ENCODE data around the gene SLC22A14. TPM values are rescaled to one million over a fixed set of nuclear protein-coding genes. Genes with fewer than 3 reads are reported as not detected.
A peak's percentile ranks its signal among the peaks of the same experiment; 100 is the strongest.
"Not testable (repeated sequence)": the region's sequence is repeated elsewhere in the genome, so short reads cannot be mapped to it uniquely, and the experiment has no call there.

SLC22A14 gene
- total RNA-seq, 1 experiment from 2014 or later, result not detected

GRCh38 chr3:38313263-38313662 lies 31.2 kb downstream of the SLC22A14 start:
- DNase-seq (ENCODE audit: low read depth), result no peak

GRCh38 chr3:38313695-38314094 lies 31.6 kb downstream of the SLC22A14 start:
- no peak for DNase-seq (ENCODE audit: low read depth)

GRCh38 chr3:38314112-38314763 lies 32.1 kb downstream of the SLC22A14 start:
- DNase-seq (ENCODE audit: low read depth), result no peak

GRCh38 chr3:38314764-38315487 lies 32.8 kb downstream of the SLC22A14 start:
- no peak for DNase-seq (ENCODE audit: low read depth)

GRCh38 chr3:38315488-38316230 lies 33.6 kb downstream of the SLC22A14 start:
- no peak for DNase-seq (ENCODE audit: low read depth)

- no peak for DNase-seq (ENCODE audit: low read depth)
Observed at GRCh38 chr3:38316356-38317191, 34.5 kb downstream of the SLC22A14 start.

- DNase-seq (ENCODE audit: low read depth), result peak; percentile 49
Observed at GRCh38 chr3:38317192-38317759, 35.2 kb downstream of the SLC22A14 start.

- DNase-seq (ENCODE audit: low read depth), result no peak
Observed at GRCh38 chr3:38318766-38319671, 36.9 kb downstream of the SLC22A14 start.

GRCh38 chr3:38320638-38321037 lies 38.5 kb downstream of the SLC22A14 start:
- not testable (repeated sequence) for DNase-seq (ENCODE audit: low read depth)

- DNase-seq (ENCODE audit: low read depth), result no peak
Observed at GRCh38 chr3:38323060-38323459, 41.0 kb downstream of the SLC22A14 start.

- DNase-seq (ENCODE audit: low read depth), result no peak
Observed at GRCh38 chr3:38325256-38325655, 43.2 kb downstream of the SLC22A14 start.

- DNase-seq (ENCODE audit: low read depth), result peak; percentile 70
Observed at GRCh38 chr3:38327335-38328009, 45.4 kb downstream of the SLC22A14 start.

- DNase-seq (ENCODE audit: low read depth), result no peak
Observed at GRCh38 chr3:38331257-38332022, 49.3 kb downstream of the SLC22A14 start.

- no peak for DNase-seq (ENCODE audit: low read depth)
Observed at GRCh38 chr3:38332201-38332600, 50.1 kb downstream of the SLC22A14 start.

GRCh38 chr3:38334142-38335055 lies 52.3 kb downstream of the SLC22A14 start:
- peak; percentile 74 for DNase-seq (ENCODE audit: low read depth)

GRCh38 chr3:38335263-38335662 lies 53.2 kb downstream of the SLC22A14 start:
- DNase-seq (ENCODE audit: low read depth), result no peak

GRCh38 chr3:38337703-38338102 lies 55.6 kb downstream of the SLC22A14 start:
- no peak for DNase-seq (ENCODE audit: low read depth)

All from LHCN-M2 (cell line).